ENCODE measurements around the gene TBXAS1. TPM values are rescaled to one million over a fixed set of nuclear protein-coding genes. Genes with fewer than 3 reads are reported as not detected.

Gene TBXAS1
- polyA plus RNA-seq, 2 of the 4 experiments (the other 2 are of a cell fraction) = 8.8 to 11.6 TPM

GRCh38 chr7:139869886-139870285, 40.8 kb downstream of the TBXAS1 start:
- Histone ChIP-seq H3K4me3 (no peak overlapping the region), H3K27ac (no peak overlapping the region), H3K9me3 (peaks cover 14% of the 10 kb centered on the region), H3K4me2 (no peak overlapping the region), H3K4me1 (no peaks in the 10 kb centered on the region)
- FAIRE-seq = no peak
- no peak for DNase-seq (ENCODE audit: low read depth in 1 of 2, low spot score in 1 of 2)
- no peak for TF ChIP-seq CEBPB (IDR thresholded peaks at IDR 0.05)
- no peak for TF ChIP-seq ESRRA (IDR thresholded peaks at IDR 0.05; ENCODE audit: borderline replicate concordance, low read length)
- CTCF ChIA-PET = interaction anchor here (0.6 kb wide), 1 partner anchor 62 kb away, joined by 3 read pairs; no protein-coding TSS in a partner anchor
- no peak for ATAC-seq
- POLR2A ChIA-PET = no interaction called here
- WGBS (ENCODE audit: missing lambda C conversion rate) = 75% methylated on average over 2 of the region's 2 CpGs

GRCh38 chr7:139870380-139870779, 41.3 kb downstream of the TBXAS1 start:
- no peak overlapping the region for H3K27ac ChIP-seq
- H3K4me3 ChIP-seq = no peak overlapping the region
- ChIA-PET POLR2A (no interaction called here), CTCF (interaction anchor here (0.6 kb wide), 1 partner anchor 61 kb away, joined by 3 read pairs; no protein-coding TSS in a partner anchor)
- no peak for FAIRE-seq
- H3K4me2 ChIP-seq = no peak overlapping the region
- TF ChIP-seq POLR2AphosphoS2 (conservative IDR thresholded peaks at IDR 0.05; ENCODE audit: low read length) (no peak), ATOH8 (CRISPR knock-in tag; IDR thresholded peaks at IDR 0.05; ENCODE audit: low read depth) (no peak), MYC (IDR thresholded peaks at IDR 0.05; ENCODE audit: borderline replicate concordance, low read length) (no peak), ZSCAN20 (CRISPR knock-in tag; IDR thresholded peaks at IDR 0.05) (no peak), KDM1A (IDR thresholded peaks at IDR 0.05; ENCODE audit: low read depth) (no peak), HOXA7 (CRISPR knock-in tag; IDR thresholded peaks at IDR 0.05) (no peak), HOXB5 (CRISPR knock-in tag; IDR thresholded peaks at IDR 0.05) (no peak)
- peaks cover 11% of the 10 kb centered on the region; the same call in 1 of the 3 replicates for H3K9me3 ChIP-seq
- H3K4me1 ChIP-seq = no peaks in the 10 kb centered on the region
- 83% methylated on average over 7 of the region's 7 CpGs for WGBS (ENCODE audit: missing lambda C conversion rate)
- ATAC-seq = no peak
- DNase-seq (ENCODE audit: low read depth in 1 of 2, low spot score in 1 of 2) = no peak

- DNase-seq (ENCODE audit: low read depth in 1 of 2, low spot score in 1 of 2) = no peak
- TF ChIP-seq TP53 (CRISPR knock-in tag; IDR thresholded peaks at IDR 0.05) (no peak), SREBF2 (IDR thresholded peaks at IDR 0.05) (no peak), GATA3 (IDR thresholded peaks at IDR 0.05; ENCODE audit: borderline replicate concordance) (no peak), HDAC2 (IDR thresholded peaks at IDR 0.05) (no peak), EP300 (IDR thresholded peaks at IDR 0.05) (no peak), FOSL2 (IDR thresholded peaks at IDR 0.05) (no peak), FOSL2 (CRISPR knock-in tag; IDR thresholded peaks at IDR 0.05) (no peak), USF2 (IDR thresholded peaks at IDR 0.05) (no peak), HEYL (CRISPR knock-in tag; IDR thresholded peaks at IDR 0.05) (no peak), BHLHE40 (IDR thresholded peaks at IDR 0.05; ENCODE audit: low read depth, low read length) (no peak), REST (IDR thresholded peaks at IDR 0.05) (no peak), NFE2L2 (conservative IDR thresholded peaks at IDR 0.05; ENCODE audit: low read length) (no peak), RCOR1 (IDR thresholded peaks at IDR 0.05; ENCODE audit: low read depth, low read length) (no peak), KDM1A (IDR thresholded peaks at IDR 0.05; ENCODE audit: low read depth) (no peak)
- 0 out of 3 replicates have a peak, but pooled peaks cover 4% of the 10 kb centered on the region for H3K9me3 ChIP-seq
- ChIA-PET POLR2A (no interaction called here), CTCF (interaction anchor here (0.8 kb wide), 1 partner anchor 11 kb away, joined by 3 read pairs; no protein-coding TSS in a partner anchor)
- ATAC-seq = no peak
- H3K4me3 ChIP-seq = no peak overlapping the region
- no peak overlapping the region for H3K27ac ChIP-seq
- H3K4me1 ChIP-seq = peaks cover 4% of the 10 kb centered on the region; the same call in 1 of the 3 replicates
- FAIRE-seq = no peak
- H3K4me2 ChIP-seq = no peak overlapping the region
- 91% methylated on average over 8 of the region's 8 CpGs for WGBS (ENCODE audit: missing lambda C conversion rate)
Observed at GRCh38 chr7:139871331-139871730, 42.3 kb downstream of the TBXAS1 start.
